ENCODE results near the gene LRRIQ3.
A peak's percentile ranks its signal among the peaks of the same experiment; 100 is the strongest.

The LRRIQ3 gene

DNA sequence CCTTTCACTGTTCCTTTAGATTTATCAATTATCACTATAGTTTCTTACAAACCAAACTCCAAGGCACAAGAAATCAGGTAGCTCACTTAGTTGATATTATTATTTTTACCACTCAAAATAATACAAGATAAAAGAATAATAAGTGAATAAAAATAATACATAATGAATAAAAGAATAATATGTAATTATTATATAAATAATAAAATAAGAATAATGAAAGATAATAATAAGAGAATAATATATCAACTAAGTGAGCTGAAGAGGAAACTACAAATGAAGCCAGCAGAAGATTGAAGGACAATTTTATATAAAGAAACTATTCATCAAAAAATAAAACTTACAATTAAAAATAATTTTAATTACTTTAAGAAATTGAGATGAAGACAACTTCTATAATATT is 90.6 kb downstream of the LRRIQ3 start:
- DNase-seq (ENCODE audit: low spot score), result no peak

- no peak for DNase-seq (ENCODE audit: low spot score)
Observed at GRCh38 chr1:74091371-74091770, 106.6 kb downstream of the LRRIQ3 start.

DNA sequence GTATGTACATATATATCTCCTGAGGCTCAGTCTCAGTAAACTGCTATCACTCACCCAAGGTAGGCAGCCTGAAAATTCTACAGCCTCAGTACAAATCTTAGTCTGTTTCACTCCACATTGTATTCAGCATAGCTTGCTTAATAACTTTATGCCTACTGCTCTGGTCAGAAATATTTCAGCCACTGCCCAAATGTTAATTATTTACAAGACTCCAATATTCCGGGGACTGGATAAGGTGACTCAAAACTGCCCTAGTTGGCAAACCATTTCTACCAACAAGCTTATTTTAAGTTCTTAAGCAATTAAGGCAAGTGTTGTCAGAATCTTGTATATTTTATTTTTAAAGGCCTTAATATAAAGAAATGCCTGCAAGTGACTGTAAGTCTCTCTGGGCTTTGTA is 114.8 kb downstream of the LRRIQ3 start:
- DNase-seq (ENCODE audit: low spot score), result no peak

GRCh38 chr1:74065081-74065480 is 132.9 kb downstream of the LRRIQ3 start:
- DNase-seq (ENCODE audit: low spot score), result no peak

DNA sequence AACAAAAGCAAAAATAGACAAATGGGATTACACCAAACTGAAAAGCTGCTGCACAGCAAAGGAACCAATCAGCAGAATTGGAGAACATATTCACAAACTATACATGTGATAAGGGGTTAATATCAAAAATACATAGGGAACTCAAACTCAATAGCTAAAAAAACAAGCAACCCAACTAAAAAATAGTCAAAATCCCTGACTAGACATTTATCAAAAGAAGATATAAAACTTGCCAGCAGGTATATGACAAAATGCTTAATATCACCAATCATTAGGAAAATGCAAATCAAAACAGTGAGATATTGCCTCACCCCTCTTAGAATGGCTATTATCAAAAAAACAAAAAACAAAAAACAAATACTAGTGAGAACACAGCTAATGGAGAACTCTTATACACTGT is 140.3 kb downstream of the LRRIQ3 start:
- no peak for DNase-seq (ENCODE audit: low spot score)

DNA sequence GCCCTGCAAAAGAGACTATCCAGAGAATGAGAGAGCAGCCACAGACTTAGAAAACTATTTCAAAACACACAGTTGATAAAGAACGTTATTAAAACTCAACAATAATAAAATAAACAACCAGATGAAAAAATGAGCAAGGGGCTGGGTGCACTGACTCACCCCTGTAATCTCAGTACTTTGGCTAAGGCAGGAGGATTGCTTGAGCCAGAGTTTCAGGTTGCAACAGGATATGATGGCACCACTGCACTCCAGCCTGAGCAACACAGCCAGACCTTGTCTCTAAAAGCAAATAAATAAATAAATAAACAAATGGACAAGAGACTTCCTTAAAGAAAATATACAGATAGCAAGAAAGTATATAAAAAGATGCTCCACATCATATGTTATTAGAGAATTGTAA is 144.6 kb downstream of the LRRIQ3 start:
- DNase-seq (ENCODE audit: low spot score), result no peak

DNA sequence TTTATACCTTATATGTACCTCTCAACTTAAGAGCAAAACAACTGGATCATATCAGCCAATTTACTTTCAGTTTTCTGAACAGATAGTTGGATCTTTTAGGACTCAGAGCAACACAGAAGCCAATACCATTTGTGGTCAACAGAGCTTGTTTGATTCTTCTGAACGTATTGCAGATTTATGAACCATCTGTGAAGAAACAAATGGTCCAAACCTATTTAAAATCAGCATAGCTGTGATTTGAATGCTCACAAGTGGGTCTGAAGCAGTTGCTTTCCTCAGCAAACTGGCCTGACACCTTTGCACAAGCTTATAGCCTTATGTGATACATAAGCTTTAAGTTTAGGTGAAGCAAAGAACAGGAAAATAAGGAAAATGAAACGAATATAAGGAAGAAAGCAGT is 147.6 kb downstream of the LRRIQ3 start:
- DNase-seq (ENCODE audit: low spot score), result no peak

DNA sequence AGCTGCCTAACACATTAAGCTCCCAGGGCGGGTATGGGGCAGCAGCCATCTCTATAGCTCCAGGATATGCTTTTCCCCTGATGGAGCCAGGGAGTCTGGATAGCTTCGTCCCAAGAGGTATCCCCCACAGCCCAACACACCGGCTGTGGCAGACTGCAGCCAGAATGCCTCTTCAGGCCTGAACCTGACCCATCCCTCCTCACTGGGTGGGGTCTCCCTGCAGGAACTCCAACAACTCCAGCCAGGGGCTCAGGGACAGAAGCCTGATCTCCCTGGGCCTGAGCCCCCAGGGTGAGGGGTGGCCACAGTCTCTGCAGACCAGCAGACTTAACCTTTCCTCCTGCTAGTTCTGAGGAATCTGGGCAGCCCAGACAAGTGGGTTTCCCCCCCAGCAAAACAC is 159.9 kb downstream of the LRRIQ3 start:
- DNase-seq (ENCODE audit: low spot score), result no peak

GRCh38 chr1:74012583-74012982 is 185.4 kb downstream of the LRRIQ3 start:
- DNase-seq (ENCODE audit: low spot score), result no peak

GRCh38 chr1:74011736-74012135 is 186.2 kb downstream of the LRRIQ3 start:
- DNase-seq (ENCODE audit: low spot score), result no peak

GRCh38 chr1:74010206-74010605 is 187.8 kb downstream of the LRRIQ3 start:
- DNase-seq (ENCODE audit: low spot score), result peak; percentile 3

DNA sequence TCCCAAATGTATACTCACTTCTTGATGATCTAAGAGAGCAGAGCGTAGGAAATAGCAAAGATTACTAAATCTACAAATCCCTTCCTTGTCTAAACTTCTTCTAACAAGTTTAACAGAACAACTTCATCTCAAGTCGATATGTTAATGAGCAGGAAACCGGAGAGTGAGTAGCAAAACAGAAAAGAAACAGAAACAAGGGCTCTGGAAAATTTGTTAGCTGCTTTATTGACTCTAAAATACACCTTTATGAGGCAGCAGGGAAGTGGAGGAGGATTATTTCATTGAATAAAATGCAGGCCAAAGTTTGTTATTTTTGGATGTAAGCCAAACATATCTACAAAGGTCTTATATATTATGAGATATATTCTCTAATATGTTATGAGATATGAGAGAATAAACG is 192.4 kb downstream of the LRRIQ3 start:
- no peak for DNase-seq (ENCODE audit: low spot score)

DNA sequence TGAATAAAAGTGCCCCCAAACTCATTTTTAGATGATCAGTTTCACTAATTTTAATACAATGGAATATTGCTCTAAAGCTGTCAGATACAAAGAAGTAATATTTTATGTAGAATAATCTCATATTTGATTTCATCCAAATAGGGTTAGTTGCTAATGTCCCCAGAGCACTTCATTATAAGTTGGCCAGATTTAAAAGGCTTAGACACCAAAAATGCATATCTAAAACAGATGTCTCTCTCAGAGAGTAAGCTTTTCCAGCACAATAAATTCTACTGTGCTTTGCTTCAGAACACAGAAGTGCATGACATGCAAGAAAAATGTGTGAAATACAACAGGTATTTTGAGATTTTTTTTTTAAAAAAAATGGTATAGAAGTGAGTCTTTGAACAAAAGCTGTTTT is 194.2 kb downstream of the LRRIQ3 start:
- no peak for DNase-seq (ENCODE audit: low spot score)

DNA sequence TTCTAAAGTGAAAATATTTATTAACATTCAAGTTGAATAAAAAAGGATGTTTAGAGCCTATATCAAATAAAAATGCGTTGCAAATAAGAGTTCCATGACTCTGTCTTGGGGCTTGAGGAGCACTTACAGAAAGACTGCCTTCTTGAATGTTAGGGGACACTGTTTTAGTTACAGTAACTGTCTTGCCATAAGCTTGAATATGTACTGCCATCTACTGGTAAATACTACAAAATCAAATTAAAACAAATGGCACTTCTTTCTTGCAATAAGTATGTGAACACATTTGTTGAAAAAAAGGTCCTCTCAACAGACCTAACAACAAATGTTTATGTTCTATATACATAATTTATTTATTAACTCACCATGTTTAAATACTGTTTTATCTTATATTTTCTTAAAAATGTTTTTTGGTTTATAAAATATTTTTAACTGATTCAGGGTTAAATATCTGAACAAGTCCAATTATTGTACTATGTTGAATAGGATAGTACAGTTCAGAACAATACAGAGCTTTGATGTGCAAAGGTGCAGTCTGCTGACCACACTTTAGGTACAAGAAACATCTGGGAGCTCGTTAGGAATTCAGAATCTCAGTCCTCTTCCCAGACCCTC is 199.5 kb downstream of the LRRIQ3 start:
- DNase-seq (ENCODE audit: low spot score), result no peak

- no peak for DNase-seq (ENCODE audit: low spot score)
Observed at GRCh38 chr1:73980324-73981040, 217.5 kb downstream of the LRRIQ3 start.

GRCh38 chr1:73979684-73980083 is 218.3 kb downstream of the LRRIQ3 start:
- DNase-seq (ENCODE audit: low spot score), result no peak

GRCh38 chr1:73978964-73979363 is 219.0 kb downstream of the LRRIQ3 start:
- DNase-seq (ENCODE audit: low spot score), result no peak

Data from CD4-positive, alpha-beta T cell treated with Interleukin-15 for 4 hours (primary cell).